ENCODE results near the gene XAGE2.

Gene XAGE2

GRCh38 chrX:52363247-52363883 is 5.5 kb upstream of the XAGE2 start:
- DNase-seq (ENCODE audit: low read depth): no peak
- no peak overlapping the region for H3K4me3 ChIP-seq (ENCODE audit: low read depth, low read length)
- no peak for TF ChIP-seq CTCF (IDR thresholded peaks at IDR 0.05; ENCODE audit: low read depth, low read length, missing control alignments)
- in situ Hi-C loops (cut with HindIII; ENCODE audit: low sequenced_read_pairs): no loop called here

- no peak for TF ChIP-seq CTCF (IDR thresholded peaks at IDR 0.05; ENCODE audit: low read depth, low read length, missing control alignments)
- no peak overlapping the region for H3K4me3 ChIP-seq (ENCODE audit: low read depth, low read length)
- DNase-seq (ENCODE audit: low read depth): no peak
- in situ Hi-C loops (cut with HindIII; ENCODE audit: low sequenced_read_pairs): no loop called here
Measured at GRCh38 chrX:52378870-52379269, 10.0 kb downstream of the XAGE2 start.

- no peak for TF ChIP-seq CTCF (IDR thresholded peaks at IDR 0.05; ENCODE audit: low read depth, low read length, missing control alignments)
- no peak for DNase-seq (ENCODE audit: low read depth)
- in situ Hi-C loops (cut with HindIII; ENCODE audit: low sequenced_read_pairs): no loop called here
- no peak overlapping the region for H3K4me3 ChIP-seq (ENCODE audit: low read depth, low read length)
Measured at GRCh38 chrX:52380993-52381392, 12.2 kb downstream of the XAGE2 start.

- TF ChIP-seq CTCF (IDR thresholded peaks at IDR 0.05; ENCODE audit: low read depth, low read length, missing control alignments): no peak
- no peak overlapping the region for H3K4me3 ChIP-seq (ENCODE audit: low read depth, low read length)
- DNase-seq (ENCODE audit: low read depth): no peak
- in situ Hi-C loops (cut with HindIII; ENCODE audit: low sequenced_read_pairs): no loop called here
Measured at GRCh38 chrX:52410439-52411394, 41.9 kb downstream of the XAGE2 start.

- in situ Hi-C loops (cut with HindIII; ENCODE audit: low sequenced_read_pairs): no loop called here
- TF ChIP-seq CTCF (IDR thresholded peaks at IDR 0.05; ENCODE audit: low read depth, low read length, missing control alignments): no peak
- DNase-seq (ENCODE audit: low read depth): no peak
- H3K4me3 ChIP-seq (ENCODE audit: low read depth, low read length): no peak overlapping the region
Measured at GRCh38 chrX:52415304-52415703, 46.5 kb downstream of the XAGE2 start.

GRCh38 chrX:52416816-52417215 is 48.0 kb downstream of the XAGE2 start:
- in situ Hi-C loops (cut with HindIII; ENCODE audit: low sequenced_read_pairs): no loop called here
- TF ChIP-seq CTCF (IDR thresholded peaks at IDR 0.05; ENCODE audit: low read depth, low read length, missing control alignments): no peak
- DNase-seq (ENCODE audit: low read depth): no peak
- no peak overlapping the region for H3K4me3 ChIP-seq (ENCODE audit: low read depth, low read length)
